OCI-M1 (cell line): ENCODE results near the gene KIAA1755.

ENCODE experiments used
- DNase-seq: peaks from one replicate; lab custom pipeline; 2025; lab: John Stamatoyannopoulos, UW

The KIAA1755 gene, protein sequence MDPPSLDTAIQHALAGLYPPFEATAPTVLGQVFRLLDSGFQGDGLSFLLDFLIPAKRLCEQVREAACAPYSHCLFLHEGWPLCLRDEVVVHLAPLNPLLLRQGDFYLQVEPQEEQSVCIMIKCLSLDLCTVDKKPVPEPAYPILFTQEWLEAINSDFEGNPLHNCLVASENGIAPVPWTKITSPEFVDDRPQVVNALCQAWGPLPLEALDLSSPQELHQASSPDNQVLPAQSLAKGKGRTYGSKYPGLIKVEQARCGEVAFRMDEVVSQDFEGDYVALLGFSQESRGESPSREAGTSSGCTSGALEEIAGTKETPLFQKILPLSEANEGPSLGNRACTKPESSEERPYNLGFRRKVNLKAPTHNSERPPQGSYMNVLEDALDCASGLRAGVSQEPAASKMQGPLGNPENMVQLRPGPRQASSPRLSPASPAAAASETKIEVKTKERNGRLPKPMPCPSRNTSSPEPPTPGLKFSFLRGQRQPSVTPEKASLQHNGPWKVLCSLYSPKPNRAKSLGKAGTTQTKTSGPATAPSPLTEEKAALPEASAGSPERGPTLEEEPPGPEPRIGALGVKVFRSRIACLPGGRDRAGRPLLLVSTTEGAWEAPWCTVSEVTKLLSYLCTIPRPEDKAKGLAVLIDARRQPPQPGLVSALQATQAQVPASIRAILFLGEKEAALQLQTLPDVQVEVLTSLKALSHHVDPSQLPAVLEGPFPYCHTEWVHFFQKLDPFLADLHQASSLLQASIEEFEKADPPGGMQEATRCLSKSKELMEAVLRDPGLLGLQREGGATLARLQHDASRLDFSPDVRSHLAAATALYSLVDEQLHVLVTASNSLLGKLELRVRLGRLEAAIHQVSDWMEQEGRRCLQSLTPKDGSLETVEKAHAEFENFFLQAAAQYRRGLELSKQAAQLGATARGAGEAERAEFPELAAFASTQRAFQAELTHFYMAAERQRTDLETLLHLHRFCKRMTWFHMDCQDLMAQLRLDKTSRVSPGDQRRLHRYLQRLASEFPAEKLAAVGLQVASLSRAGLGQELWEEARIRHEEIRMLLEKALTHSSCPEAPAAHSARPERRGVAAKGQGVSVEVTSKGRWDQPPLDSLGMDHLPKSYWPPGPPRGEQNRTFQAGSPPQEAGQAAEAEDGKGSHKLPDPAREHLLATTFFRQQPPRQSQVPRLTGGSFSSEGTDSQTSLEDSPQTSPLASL

DNA sequence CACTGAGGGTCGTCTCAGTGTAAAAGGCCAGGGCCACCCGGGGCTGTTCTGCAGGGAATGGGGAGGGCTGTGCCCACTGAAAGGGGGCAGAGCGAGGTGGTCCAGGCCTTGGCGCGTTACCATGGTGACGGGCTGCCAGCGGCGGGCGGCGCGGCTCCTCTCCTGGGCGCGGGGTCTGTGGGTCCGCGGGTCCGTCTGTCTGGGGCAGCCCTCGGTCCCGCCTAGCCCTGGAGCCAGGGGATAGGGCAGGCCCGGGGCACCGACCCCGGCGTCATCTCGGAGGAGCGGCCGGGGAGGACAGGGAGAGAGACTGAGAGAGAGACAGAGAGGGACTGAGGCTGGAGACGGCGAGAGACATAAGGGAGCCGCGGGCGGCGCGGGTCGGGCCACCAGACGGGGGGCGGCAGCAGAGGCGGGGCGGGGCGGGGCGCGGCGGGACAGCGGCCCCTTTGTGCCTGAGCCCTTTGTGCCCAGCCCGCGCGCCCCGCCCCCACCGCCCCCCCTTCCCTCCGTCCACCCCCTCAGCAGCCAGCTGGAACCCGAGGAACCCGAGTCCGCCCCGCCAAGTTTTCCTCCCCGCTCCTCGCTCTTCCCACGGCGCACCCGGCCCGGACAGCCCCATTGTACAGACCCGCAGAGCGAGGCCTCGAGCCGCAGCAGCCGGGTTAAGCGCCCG is at the start of gene KIAA1755:
TSS of gene KIAA1755 (minus strand) at position 358 of the 676 bp plus-strand sequence. CDS start at position 123, 235 bp downstream.
- no peak for DNase-seq

- no peak for DNase-seq
These were observed 47.9 kb upstream of the KIAA1755 start for GRCh38 chr20:38308447-38308846.

- DNase-seq, result peak; percentile 19
These were observed 47.5 kb upstream of the KIAA1755 start for GRCh38 chr20:38308047-38308438.

DNA sequence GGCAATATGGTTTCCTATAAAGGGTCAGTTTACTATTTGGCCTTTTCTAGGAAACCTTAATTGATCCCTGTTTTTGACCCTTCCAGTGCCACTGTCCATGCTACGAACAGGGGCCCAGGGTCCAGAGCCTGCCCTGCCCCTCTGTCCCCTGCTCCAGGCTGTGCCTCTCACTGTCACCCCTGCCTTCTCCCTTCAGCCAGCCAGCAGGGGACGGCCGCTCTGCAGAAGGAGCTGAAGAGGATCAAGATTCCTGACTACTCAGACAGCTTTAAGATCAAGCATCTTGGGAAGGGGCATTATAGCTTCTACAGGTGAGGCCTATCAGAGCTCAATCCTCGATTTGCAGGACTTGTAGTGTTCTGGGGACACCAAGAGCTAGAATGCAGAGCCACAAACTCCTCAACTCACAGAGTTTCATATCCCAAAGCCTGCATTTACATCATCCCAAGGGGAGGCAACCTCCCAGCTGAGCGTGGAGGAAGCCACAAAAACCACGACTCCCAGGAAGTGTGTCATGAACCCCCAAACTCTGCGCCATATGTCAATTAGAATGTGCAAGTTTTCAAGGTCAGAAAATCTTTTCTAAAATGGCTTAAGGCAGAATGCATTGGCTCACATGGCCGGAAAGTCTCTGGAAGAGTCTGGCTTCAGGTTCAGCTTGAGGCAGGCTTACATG is 47.0 kb upstream of the KIAA1755 start:
- DNase-seq, result no peak

DNA sequence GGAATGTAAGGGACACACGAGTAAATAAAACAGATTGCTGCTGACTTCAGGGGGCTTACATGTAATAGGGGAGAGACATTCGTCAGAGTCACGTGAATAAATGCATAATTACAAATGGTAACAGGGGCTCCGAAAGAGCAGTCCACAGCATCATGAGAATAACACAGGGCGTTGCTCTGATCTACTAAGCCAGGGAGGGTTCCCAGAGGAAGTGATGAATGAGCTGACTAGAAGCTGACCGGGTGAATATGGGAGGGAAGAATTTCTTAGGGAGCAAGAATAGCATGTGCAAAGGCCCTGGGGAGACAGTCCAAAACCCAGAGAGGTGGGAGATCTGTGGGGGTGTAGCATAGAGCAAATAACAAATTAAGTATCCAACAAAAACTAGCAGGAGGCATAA is 45.8 kb upstream of the KIAA1755 start:
- no peak for DNase-seq

- no peak for DNase-seq
These were observed 45.0 kb upstream of the KIAA1755 start for GRCh38 chr20:38305541-38305940.

- peak; percentile 72 for DNase-seq
These were observed 44.4 kb upstream of the KIAA1755 start for GRCh38 chr20:38304845-38305447.

DNA sequence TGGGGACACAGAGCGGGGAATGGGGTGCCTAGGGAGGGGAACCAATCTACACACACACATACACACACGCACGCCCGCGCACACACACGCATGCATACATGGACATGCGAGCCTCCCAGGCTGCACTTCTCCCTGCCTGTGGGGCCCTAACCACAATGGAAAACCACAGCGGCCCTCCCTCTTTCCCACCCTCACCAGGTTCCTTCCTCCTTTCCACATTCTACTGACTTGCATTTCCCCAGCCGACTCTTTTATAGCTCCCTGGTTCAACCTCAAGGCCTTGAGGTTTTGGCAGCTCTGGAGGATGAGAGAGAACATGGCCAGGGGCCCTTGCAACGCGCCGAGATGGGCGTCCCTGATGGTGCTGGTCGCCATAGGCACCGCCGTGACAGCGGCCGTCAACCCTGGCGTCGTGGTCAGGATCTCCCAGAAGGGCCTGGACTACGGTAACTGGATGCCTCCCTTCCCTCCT is 43.4 kb upstream of the KIAA1755 start, which contains the start of gene BPI:
TSS of gene BPI (plus strand) at position 249 of the 472 bp plus-strand sequence. CDS start at position 317, 68 bp downstream.
- DNase-seq, result peak; percentile 93

GRCh38 chr20:38302786-38303185 is 42.3 kb upstream of the KIAA1755 start:
- DNase-seq, result no peak

- no peak for DNase-seq
These were observed 40.8 kb upstream of the KIAA1755 start for GRCh38 chr20:38301309-38301708.

DNA sequence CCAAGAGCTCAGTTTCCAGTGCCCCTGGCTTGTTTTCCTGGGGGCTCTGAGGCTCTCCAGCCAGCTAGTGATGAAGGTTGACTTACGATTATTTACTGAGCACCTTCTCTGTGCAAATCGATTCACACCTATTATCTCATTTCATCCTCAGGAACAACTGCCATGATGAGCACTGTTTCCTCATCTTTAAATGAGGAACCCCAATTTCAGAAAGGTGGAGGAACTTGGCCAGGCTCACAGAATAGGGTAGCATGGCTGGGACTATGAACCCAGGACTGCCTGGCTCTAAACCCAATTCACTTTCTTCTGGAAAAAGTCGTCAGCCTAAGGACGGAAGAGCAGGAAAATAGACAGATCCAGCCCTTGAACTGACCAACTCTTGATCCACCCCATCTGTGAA is 39.9 kb upstream of the KIAA1755 start:
- DNase-seq, result no peak

- DNase-seq, result no peak
These were observed 39.4 kb upstream of the KIAA1755 start for GRCh38 chr20:38299963-38300362.

DNA sequence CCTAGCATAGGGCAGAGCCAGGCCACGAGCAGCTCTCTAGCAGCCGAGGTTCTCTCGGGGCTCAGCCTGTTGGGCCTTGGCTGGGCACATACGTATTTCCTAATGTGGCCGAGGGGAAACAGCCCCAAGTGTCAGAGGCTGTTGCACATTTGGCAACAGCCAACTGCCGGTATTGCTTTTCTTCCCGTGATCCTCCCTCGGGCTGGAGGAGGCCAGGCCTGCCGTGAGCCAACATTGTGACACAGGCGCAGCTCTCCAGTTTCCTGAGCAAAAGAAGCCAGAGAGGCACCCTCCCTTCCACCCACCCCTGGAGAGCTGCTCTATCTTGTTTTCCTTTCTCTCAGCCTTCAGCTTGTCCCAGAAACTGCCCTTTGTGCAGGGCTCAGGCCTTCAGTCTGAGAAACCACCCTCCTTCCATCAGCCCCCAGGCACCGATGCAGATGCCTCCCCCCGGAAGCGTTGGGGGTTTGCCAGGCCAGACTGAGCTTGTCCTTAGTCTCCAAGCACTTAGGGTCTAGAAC is 38.3 kb upstream of the KIAA1755 start:
- no peak for DNase-seq

DNA sequence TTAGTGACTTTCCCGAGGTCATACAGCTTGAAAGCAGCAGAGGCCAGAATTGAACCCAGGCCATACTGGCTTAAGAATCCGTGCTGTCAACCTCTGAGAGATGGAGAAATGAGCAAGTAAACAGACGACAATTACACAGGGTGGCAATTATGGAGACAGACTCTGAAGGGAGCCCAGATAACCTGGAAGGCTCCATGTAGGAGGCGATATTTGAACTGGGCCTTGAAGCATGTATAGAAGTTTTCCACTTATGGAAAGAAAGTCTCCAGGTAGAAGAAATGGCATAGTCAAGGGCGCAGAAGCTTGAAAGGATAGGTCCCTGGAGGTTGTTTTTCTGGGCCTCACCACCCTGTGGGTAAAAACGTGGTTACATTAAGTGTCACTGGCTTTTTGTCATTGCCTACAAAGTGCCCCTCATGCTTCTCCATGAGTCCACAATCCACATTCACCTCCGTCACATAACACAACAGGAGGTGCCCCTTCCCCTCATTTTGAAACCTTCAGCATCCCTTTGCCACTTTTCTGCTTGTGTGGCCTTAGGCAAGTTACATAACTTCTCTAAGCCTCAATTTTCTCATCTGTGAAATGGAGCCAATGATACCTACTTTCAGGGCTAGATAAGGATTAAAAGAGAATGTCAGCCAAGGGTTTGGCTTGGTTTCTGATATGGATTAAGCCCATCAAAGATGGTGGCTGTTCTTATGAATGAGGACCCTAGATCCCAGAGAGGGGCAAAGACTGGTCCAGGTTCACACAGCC is 37.6 kb upstream of the KIAA1755 start:
- no peak for DNase-seq

GRCh38 chr20:38296433-38296832 is 35.9 kb upstream of the KIAA1755 start:
- no peak for DNase-seq

- DNase-seq, result no peak
These were observed 35.3 kb upstream of the KIAA1755 start for GRCh38 chr20:38295811-38296210.

DNA sequence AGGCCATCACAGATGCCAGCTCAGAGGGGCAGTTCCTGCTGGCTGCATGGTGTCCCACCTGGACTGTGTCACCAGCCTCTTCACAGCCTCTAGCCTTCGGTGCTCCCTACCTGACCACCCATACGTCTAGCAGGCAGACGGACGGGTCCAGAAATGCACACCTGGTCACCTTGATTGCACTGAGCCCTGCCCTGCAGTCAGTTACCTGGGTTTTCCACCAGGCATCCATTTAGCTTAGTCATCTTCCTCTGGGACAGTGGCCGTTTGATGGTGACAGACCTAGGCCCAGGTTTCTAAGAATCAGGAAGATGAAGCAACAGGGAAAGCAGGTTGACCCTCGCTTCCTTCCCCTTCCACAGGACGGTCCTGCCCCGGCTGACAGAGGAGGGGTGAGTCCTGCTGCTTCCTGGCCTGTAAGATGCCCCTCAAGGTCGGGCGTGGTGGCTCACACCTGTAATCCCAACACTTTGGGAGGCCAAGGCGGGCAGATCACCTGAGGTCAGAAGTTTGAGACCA is 33.6 kb upstream of the KIAA1755 start:
- DNase-seq, result no peak

DNA sequence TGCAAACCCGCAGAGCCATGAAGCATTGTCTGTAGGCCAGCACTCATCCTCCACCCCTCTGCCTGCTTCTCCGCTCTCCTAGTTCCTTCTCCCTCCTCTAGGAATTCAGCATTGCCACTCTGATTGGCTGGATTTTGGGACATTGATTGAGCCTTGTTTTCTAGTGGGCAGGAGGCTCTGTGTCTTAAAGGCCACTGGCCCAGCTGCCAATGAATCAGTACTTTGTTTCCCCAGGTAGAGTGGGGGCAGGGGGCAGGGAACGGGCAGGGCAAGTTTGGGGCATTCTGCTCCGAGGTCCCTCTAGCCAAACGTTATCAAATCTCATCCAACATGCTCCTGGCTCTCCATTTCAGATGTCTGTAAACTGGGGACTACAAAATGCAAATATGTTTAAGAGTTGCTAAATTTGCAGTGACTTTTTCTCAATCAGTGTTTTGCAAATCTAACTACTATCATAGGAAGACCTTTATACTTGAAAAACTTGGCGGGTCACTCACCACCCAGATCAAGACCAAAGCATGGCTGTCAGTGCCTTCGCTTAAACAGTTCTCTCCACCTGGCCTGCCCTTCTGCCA is 33.0 kb upstream of the KIAA1755 start:
- no peak for DNase-seq

- DNase-seq, result no peak
These were observed 31.4 kb upstream of the KIAA1755 start for GRCh38 chr20:38291966-38292365.
